ENCODE data around the gene EXD3. TPM values are rescaled to one million over a fixed set of nuclear protein-coding genes. Genes with fewer than 3 reads are reported as not detected.

Gene EXD3
- total and polyA plus RNA-seq, 2 donors from 2014 or later: 18.9 to 44.5 TPM

GRCh38 chr9:137436761-137437600 lies 14.0 kb upstream of the EXD3 start:
- FAIRE-seq (no peak), DNase-seq (peak in 1 of 5 donors; percentile 82)
- peak overlapping the region in 1 of 2 donors; percentile 56 for H3K27ac ChIP-seq (ENCODE audit: low read depth in 2 of 2, low read length in 2 of 2)
- H3K36me3 ChIP-seq (ENCODE audit: control insufficient read depth in 2 of 3, insufficient read depth in 3 of 3, low read length in 3 of 3): no peaks in the 10 kb centered on the region
- no peaks in the 10 kb centered on the region for H3K9me3 ChIP-seq (ENCODE audit: control insufficient read depth in 2 of 3, insufficient read depth in 1 of 3, low read length in 3 of 3)
- intact Hi-C loops (cut with DNase I): no loop called here
- TF ChIP-seq CTCF (IDR thresholded peaks at IDR 0.05; ENCODE audit: borderline replicate concordance, extremely low read depth, insufficient read depth): no peak
- no peak overlapping the region for H3K4me3 ChIP-seq (ENCODE audit: low read length in 3 of 3)
- H3K27me3 ChIP-seq (ENCODE audit: control insufficient read depth, insufficient read depth, low read length): no peaks in the 10 kb centered on the region
- no peak overlapping the region for H3K9ac ChIP-seq (ENCODE audit: low read length in 3 of 3)
- peaks cover 0 to 7% (median 0%) of the 10 kb centered on the region in 3 donors for H3K4me1 ChIP-seq (ENCODE audit: control insufficient read depth in 2 of 3, insufficient read depth in 2 of 3, low read depth in 1 of 3, low read length in 3 of 3)

- no peak overlapping the region for H3K4me3 ChIP-seq (ENCODE audit: low read length in 3 of 3)
- intact Hi-C loops (cut with DNase I): no loop called here
- peak overlapping the region in 1 of 3 donors; percentile 51 for H3K9ac ChIP-seq (ENCODE audit: low read length in 3 of 3)
- no peak for TF ChIP-seq CTCF (IDR thresholded peaks at IDR 0.05; ENCODE audit: borderline replicate concordance, extremely low read depth, insufficient read depth)
- H3K27ac ChIP-seq (ENCODE audit: low read depth in 2 of 2, low read length in 2 of 2): peak overlapping the region; percentile 61 to 71
- peak in 4 of 5 donors; percentile 53 to 96 (median 74) for DNase-seq
- no peak for FAIRE-seq
- no peaks in the 10 kb centered on the region for H3K9me3 ChIP-seq (ENCODE audit: control insufficient read depth in 2 of 3, insufficient read depth in 1 of 3, low read length in 3 of 3)
- peaks cover 0 to 7% (median 0%) of the 10 kb centered on the region in 3 donors for H3K4me1 ChIP-seq (ENCODE audit: control insufficient read depth in 2 of 3, insufficient read depth in 2 of 3, low read depth in 1 of 3, low read length in 3 of 3)
- no peaks in the 10 kb centered on the region for H3K27me3 ChIP-seq (ENCODE audit: control insufficient read depth, insufficient read depth, low read length)
- H3K36me3 ChIP-seq (ENCODE audit: control insufficient read depth in 2 of 3, insufficient read depth in 3 of 3, low read length in 3 of 3): no peaks in the 10 kb centered on the region
These were observed 13.2 kb upstream of the EXD3 start for GRCh38 chr9:137435980-137436760.

GRCh38 chr9:137435381-137435891 lies 12.5 kb upstream of the EXD3 start:
- intact Hi-C loops (cut with DNase I): no loop called here
- peaks cover 0 to 7% (median 0%) of the 10 kb centered on the region in 3 donors for H3K4me1 ChIP-seq (ENCODE audit: control insufficient read depth in 2 of 3, insufficient read depth in 2 of 3, low read depth in 1 of 3, low read length in 3 of 3)
- peak overlapping the region; percentile 61 to 71 for H3K27ac ChIP-seq (ENCODE audit: low read depth in 2 of 2, low read length in 2 of 2)
- peak in 1 of 5 donors; percentile 80 for DNase-seq
- H3K9me3 ChIP-seq (ENCODE audit: control insufficient read depth in 2 of 3, insufficient read depth in 1 of 3, low read length in 3 of 3): no peaks in the 10 kb centered on the region
- H3K4me3 ChIP-seq (ENCODE audit: low read length in 3 of 3): no peak overlapping the region
- H3K36me3 ChIP-seq (ENCODE audit: control insufficient read depth in 2 of 3, insufficient read depth in 3 of 3, low read length in 3 of 3): no peaks in the 10 kb centered on the region
- H3K27me3 ChIP-seq (ENCODE audit: control insufficient read depth, insufficient read depth, low read length): no peaks in the 10 kb centered on the region
- no peak for FAIRE-seq
- H3K9ac ChIP-seq (ENCODE audit: low read length in 3 of 3): peak overlapping the region in 1 of 3 donors; percentile 51
- TF ChIP-seq CTCF (IDR thresholded peaks at IDR 0.05; ENCODE audit: borderline replicate concordance, extremely low read depth, insufficient read depth): no peak
